HG02943 (cell line): ENCODE results near the gene MCOLN2.
"Not testable (repeated sequence)": the region's sequence is repeated elsewhere in the genome, so short reads cannot be mapped to it uniquely, and the experiment has no call there.

Source experiments
- ATAC-seq: cut with Tn5 transposase; IDR thresholded peaks from one replicate; pipeline ENCODE4 v1.9.1; 2021; ENCODE audit warnings: mild to moderate bottlenecking, low read depth, moderate library complexity; ENCODE audit not compliant: unreplicated experiment

MCOLN2 gene

DNA sequence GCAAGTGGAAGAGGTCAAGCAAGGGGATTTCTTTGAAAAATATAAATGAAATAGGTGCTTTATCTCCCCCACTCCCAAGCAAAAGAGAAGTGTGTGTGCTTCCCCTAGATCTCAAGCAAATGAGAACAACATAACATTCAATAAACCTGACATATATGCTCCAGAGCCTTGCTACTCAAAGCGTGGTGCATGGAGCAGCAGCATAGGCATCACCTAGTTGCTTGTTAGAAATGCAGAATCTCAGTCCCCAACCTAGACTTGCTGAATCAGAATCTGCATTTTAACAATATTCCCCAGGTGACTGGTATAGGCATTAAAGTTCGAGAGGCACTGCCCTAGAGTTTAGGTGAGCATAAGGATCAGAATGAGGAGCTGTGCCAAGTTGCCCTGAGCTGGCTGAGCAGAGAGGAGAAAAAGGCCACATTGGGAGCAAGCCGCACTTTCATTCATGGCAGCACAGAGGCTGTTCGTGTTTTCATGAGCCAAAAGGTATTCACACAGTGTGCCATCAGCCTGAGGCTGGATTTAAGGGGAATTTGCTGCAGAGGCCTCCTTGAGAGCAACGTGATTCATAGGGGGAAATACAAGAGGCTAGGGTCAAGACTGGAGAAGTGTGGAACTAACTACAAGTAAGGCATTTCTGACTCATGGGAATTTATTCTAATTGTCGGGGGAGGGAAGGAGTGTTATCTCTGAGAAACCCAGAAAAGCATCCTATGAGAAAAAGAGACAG, 89.7 kb downstream of the MCOLN2 start:
- ATAC-seq = no peak

DNA sequence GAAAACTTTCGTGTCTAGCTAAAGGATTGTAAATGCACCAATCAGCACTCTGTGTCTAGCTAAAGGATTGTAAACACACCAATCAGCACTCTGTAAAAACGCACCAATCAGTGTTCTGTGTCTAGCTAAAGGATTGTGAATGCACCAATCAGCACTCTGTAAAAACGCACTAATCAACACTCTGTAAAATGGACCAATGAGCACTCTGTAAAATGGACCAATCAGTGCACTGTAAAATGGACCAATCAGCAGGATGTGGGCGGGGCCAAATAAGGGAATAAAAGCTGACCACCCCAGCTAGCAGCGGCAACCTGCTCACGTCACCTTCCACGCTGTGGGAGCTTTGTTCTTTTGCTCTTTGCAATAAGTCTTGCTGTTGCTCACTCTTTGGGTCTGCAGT, 94.2 kb downstream of the MCOLN2 start:
- not testable (repeated sequence) for ATAC-seq

DNA sequence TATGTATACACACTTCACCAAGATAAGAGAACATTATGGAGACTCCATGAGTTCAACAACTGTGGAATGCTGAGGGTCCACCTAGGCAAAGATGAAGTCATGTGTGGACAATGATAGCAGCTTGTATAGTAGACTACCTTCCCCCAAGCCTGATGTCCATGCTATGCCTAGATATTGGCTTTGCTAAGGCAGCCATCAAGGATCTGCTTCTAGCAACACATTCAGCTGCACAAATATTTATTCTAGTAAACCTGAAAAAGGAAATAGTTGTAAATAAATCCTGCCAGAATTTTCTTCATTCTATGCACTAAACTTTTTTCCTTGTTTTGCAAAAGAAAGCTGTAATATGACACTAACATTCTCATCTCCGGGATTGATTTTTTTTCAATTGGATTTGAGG, 96.9 kb downstream of the MCOLN2 start:
- no peak for ATAC-seq

DNA sequence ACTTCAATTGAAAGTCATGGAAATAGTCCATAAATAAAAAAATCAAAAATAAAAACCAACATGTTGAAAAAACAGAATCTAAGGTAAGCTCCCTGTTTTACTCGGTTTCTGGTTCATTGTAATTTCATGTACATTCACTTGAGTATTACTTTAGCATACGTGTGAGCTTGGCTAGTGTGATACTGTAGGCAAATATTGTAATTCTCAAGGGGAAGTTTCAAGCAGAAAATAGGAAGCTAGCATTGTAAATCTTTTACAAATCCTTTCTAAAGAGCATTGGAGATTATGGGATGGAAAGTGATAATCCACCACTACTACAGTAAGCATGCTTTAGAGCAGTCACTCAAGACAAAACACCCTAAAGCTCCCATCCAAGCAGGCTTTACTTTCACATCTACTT, 100.6 kb downstream of the MCOLN2 start:
- ATAC-seq = no peak

GRCh38 chr1:84892705-84893618, 104.0 kb downstream of the MCOLN2 start, which contains the start of gene LPAR3:
Gene LPAR3, minus strand, starts transcription at chr1:84893206. Its CDS starts 27,086 bp downstream, at chr1:84866120.
- ATAC-seq = no peak

GRCh38 chr1:84890566-84890965, 106.3 kb downstream of the MCOLN2 start:
- no peak for ATAC-seq

DNA sequence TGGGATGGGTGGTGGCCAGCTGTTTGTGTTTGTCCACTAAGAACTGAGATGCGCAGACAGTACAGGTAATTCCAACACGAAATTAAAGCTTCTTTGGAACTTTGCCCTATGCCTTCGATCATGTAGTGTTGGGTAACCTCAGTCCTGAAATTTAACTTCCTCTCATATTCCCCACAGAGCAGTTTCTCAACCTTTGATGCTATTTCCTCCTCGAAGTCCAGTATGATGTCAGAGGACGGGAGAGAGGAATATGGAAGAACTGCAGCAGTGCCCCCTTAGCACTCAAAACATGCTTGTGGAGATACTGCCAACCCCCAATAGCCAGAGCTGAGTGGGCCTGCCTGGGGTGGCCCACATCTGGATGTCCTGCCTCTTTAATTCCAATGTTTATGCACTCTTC, 107.5 kb downstream of the MCOLN2 start:
- ATAC-seq = no peak

DNA sequence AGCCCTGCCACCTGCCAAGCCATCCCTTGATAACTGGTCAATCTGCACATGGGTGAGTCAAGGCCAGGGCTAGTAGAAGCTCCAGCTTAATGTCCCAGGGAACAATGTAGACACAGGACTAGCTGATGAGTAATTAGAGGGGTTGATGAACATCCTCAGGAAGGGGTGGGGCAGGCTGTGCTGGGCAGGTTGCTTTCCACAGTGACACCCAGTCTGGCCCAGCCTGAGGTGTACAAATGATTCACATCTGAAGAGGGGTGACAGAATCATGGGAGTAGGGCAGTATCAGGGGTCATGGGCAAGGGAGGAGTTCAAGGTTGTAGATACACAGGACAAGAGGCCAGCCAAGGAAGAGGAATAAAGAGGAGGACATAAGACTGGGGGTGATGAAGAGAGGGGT, 108.2 kb downstream of the MCOLN2 start:
- no peak for ATAC-seq

GRCh38 chr1:84887261-84887934, 109.5 kb downstream of the MCOLN2 start:
- no peak for ATAC-seq

- no peak for ATAC-seq
Measured at GRCh38 chr1:84885469-84885868, 111.4 kb downstream of the MCOLN2 start.

DNA sequence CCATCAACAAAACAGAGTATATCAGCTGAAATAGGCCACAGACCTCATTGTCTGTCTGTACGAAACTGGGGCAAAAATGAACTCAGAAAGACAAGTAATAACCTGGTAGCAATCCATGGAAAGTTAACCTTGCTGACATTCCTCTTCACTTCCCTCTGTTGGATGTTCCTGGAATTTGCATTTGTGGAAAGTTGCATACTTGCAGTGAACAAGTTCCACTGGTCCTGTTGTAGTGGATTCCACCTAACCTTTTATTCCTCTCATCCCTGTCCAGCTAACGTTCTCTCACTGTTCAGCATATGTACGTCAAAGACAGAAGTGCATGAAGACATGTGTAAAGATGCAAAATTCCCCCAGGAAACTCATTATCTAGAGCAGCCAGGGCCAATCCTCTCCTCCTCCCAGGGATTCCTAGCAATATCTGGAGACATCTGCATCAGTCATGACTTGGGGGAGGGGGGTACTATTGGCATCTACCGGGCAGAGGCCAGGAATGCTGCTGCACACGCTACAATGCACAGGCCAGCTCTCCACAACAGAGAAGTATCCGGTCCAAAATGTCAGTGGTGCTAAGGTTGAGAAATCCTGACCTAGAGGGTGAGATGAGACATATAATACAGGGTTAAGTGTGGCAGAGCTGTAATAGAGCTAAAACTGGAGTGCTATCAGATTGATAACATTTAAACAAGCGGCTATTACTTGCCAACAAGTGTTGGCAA, 112.1 kb downstream of the MCOLN2 start:
- ATAC-seq = no peak

DNA sequence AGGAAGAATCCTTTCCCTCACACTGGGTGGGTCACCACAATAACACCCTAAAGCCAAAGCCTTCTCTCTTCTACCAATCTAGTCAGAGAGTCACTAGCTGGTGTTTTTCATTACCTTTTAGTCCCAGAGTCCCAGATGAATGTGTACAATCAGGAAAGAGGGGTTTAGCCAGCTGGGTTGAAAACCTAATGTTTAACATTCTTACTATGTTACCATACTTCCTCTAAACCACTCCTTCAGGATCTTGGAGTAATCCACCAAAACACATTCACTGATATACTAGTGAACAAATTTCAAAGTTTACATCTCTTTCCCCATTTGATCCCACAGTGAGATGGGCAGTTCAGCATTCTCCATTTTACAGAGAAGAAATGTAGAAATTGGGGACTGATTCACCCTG, 113.6 kb downstream of the MCOLN2 start:
- no peak for ATAC-seq

- no peak for ATAC-seq
Measured at GRCh38 chr1:84877592-84877991, 119.3 kb downstream of the MCOLN2 start.

DNA sequence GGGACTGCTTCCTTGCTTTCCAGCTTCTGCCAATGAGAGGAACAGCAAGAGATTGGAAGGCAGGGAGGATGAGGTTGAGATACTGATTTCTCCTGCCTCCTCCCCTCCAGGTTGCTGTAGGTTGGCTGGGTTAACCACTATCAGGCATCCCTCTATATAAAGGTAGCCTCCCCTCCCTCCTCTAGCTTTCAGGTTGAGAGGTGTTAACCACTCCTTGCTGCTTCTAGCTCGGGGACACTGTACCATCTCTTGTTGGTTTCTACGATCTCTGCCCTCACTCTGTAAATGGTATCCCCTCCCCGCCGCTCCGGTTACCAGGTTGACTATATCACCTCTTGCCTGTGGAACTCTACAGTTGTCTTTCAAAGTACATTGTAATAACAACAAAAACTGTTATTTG, 120.6 kb downstream of the MCOLN2 start:
- no peak for ATAC-seq
